Measurements from ENCODE around the gene LMAN2.
A peak's percentile ranks its signal among the peaks of the same experiment; 100 is the strongest.

Gene LMAN2

DNA sequence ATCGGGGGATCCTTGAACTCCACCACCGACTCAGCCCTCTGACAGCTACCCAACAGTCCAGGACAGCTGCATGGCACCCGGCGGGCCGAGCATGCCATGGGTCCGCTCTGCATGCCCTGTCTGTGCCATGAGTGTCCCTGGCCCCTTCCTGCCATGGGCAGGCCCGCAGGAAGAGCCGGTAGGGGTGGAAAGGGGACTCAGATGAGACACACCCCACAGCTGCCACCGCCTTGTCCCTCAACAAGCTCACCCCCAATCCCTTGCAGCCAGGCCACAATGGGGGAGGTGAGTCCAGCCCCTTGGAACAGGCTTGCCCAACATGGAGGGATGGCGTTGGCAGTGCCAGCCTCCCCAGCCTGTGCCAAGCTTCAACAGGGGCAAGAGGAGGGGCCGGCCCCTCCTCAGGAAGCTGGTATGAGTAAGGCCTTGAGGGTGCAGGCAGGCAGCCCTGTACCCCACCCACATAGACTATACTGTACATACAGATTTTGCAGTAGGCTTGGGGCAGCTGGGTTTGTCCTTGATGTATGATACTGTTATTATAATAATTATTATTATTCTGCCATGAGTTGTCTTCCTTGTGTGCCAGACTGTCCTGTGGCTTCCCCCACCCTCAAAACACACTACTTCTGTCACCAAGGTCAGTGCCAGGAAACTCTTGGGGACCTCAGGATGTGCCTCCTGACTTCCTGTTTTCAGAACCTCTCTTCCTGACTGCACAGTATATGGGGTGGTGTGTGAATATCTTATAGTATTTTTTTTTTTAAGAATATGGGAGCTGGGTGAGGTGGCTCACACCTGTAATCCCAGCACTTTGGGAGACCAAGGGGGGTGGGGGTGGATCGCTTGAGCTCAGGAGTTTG, 20.8 kb upstream of the LMAN2 start:
- H3K4me3 ChIP-seq (ENCODE audit: low read depth, low read length), result no peak overlapping the region
- TF ChIP-seq, protein P1, sequence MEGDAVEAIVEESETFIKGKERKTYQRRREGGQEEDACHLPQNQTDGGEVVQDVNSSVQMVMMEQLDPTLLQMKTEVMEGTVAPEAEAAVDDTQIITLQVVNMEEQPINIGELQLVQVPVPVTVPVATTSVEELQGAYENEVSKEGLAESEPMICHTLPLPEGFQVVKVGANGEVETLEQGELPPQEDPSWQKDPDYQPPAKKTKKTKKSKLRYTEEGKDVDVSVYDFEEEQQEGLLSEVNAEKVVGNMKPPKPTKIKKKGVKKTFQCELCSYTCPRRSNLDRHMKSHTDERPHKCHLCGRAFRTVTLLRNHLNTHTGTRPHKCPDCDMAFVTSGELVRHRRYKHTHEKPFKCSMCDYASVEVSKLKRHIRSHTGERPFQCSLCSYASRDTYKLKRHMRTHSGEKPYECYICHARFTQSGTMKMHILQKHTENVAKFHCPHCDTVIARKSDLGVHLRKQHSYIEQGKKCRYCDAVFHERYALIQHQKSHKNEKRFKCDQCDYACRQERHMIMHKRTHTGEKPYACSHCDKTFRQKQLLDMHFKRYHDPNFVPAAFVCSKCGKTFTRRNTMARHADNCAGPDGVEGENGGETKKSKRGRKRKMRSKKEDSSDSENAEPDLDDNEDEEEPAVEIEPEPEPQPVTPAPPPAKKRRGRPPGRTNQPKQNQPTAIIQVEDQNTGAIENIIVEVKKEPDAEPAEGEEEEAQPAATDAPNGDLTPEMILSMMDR (IDR thresholded peaks at IDR 0.05; ENCODE audit: borderline replicate concordance, insufficient read depth, low read depth, low read length), result no peak

DNA sequence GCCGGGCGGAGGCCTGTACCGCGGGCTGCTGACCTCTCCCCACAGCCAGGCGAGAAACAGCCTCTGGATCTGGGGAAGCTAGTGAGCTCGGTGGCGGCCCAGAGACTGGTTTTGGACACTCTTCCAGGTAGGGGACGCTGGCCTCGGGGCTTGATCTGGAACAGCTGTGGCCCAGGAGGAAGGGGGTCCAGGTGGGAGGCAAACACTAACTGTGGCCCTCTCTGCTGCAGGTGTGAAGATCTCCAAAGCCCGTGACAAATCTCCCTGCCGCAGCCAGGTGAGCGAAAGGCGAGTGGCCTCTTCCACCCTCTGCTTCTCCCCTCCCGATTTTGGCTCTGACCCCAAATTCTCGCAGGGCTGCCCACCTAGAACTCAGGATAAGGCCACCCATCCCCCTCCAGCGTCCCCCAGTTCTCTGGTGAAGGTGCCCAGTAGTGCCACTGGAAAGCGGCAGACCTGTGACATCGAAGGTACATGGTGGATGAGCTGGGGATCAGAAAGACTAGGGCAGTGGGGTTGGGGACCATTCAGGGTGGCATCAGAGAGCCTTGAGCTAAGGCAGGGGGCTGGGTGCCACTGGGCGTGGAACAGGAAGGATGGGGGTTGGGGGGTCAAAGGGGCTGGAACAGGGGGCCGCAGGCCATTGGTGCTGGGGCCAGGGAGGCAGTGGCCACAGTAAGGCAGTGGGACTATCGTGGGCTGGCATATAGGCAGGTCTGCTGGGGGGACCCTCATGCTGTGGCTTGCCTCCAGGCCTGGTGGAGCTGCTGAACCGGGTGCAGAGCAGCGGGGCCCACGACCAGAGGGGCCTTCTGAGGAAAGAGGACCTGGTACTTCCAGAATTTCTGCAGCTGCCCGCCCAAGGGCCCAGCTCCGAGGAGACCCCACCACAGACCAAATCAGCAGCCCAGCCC, 19.9 kb upstream of the LMAN2 start:
- TF ChIP-seq, protein P1 (IDR thresholded peaks at IDR 0.05; ENCODE audit: borderline replicate concordance, insufficient read depth, low read depth, low read length), result no peak
- H3K4me3 ChIP-seq (ENCODE audit: low read depth, low read length), result no peak overlapping the region

DNA sequence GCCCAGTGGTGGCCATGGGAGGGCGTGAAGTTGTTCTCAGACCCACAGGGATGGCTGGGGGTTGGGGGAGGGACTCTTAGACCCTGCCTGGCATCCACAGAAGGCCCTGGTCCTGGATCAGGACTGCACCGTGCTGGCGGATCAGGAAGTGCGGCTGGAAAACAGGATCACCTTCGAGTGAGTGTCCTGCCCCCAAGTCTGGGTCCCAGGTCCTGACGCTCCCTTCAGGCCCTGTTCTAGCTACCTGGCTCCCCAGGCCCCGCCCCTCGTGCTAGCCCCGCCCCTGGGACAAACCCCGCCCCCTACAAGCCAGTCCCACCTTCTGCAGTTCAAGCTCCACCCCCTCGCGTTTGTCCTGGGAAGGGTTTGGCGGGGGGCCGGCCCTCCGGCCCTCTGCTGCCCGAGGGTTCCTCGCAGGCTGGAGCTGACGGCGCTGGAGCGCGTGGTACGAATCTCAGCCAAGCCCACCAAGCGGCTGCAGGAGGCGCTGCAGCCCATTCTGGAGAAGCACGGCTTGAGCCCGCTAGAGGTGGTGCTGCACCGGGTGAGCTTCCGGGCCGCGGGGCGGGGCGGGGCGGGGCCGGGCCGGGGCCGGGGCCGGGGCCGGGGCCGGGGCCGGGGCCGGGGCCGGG, 19.1 kb upstream of the LMAN2 start:
- no peak overlapping the region for H3K4me3 ChIP-seq (ENCODE audit: low read depth, low read length)
- TF ChIP-seq, protein P1 (IDR thresholded peaks at IDR 0.05; ENCODE audit: borderline replicate concordance, insufficient read depth, low read depth, low read length), result no peak

DNA sequence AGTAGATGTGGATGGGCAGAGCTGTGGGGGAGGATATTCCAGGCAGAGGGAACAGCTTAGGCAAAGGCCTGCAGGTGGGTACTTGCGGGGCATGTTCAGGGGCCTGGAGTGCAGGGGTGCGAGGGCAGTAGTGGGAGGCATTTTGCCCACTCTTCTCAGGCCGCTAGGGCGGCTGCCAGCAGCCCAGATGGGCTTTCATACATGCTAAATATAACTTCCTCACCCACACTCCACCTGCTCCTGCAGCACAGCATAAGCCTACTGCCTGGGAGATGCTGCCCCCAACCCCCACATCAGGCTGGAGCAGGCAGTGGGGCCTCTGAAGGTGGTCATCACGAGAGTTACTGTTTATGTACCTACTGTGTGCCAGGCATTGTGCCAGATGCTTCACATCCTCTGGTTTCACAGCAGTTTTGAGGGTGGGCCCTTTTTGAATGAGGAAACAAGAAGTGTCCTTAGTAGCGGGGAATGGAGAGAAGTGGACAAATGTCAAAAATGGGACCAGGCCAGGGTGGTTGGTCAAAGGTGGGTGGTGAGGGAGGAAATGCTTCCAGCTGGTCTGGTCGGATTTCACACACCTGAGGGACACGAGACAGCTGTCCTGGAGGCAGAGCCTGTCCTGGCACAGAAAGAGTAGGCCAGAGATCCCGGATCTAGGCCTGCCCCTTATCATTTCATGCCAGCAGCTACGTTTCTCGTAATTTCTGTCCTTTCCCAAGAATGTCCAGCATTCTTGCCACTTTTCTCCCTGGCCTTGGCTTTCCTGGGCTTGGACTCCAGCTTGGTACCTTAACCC, 18.4 kb upstream of the LMAN2 start:
- no peak overlapping the region for H3K4me3 ChIP-seq (ENCODE audit: low read depth, low read length)
- TF ChIP-seq, protein P1 (IDR thresholded peaks at IDR 0.05; ENCODE audit: borderline replicate concordance, insufficient read depth, low read depth, low read length), result no peak

DNA sequence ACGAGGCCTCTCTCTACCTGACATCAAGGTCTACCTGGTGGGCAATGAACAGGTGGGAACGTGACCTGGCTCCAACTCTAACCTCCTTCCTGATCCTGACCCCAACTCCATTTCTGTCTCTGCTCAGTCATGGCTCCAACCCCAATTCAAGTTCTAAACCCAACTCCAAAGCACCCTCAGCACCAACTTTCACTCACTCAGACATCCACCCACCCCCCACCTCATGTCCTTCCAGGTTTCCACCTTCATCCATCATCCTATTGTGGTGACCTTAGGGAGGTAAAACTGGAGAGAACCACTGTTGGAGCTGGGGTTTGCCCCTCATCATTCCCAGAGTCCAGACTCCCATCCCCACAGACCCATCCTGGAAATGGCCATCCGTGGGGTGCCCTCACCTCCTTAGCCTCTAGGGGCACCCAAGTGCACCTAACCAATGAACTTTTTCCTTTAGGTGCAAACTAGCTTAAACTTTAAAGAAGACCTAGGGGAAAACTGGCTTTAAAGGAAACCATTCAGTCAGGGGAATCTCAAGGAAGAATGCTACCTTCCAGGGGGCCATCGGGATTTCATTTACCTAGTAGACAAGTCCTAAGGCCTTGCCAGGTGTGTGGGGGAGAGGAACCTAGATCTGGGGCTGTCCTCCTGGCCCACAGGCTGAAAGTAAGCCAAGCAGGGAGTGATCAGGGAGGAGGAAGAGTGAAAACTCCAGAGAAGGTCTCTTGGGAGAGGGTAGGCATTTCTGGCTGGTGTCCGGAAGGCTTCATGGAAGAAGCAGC, 17.6 kb upstream of the LMAN2 start:
- no peak overlapping the region for H3K4me3 ChIP-seq (ENCODE audit: low read depth, low read length)
- TF ChIP-seq, protein P1 (IDR thresholded peaks at IDR 0.05; ENCODE audit: borderline replicate concordance, insufficient read depth, low read depth, low read length), result peak; percentile 88

Data from GM12875 (cell line).